GM19467 (cell line): ENCODE measurements around the gene MCC.

Experiments
- ATAC-seq: cut with Tn5 transposase; IDR thresholded peaks from one replicate; pipeline ENCODE4 v1.9.1; 2021; ENCODE audit warnings: mild to moderate bottlenecking, moderate library complexity; ENCODE audit not compliant: unreplicated experiment

Gene MCC

DNA sequence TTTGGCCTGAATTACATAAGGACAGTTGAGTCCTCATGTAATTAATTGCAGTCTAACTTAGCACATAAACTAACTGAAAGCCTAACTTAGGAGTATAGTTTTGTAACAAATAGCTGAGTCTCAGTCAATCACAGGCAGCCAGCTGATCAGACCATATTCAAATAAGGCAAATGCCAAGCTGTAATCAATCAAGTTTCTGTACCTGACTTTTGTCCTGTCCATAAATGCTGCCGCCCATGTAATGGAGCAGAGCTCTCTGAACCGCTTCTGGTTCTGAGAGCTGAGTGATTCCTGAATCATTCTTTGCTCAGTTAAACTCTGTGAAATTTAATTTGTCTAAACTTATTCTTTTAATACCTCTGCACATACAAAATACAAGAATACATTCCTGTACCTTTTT is 158.3 kb downstream of the MCC start:
- ATAC-seq: no peak

GRCh38 chr5:113325054-113325453 is 163.2 kb downstream of the MCC start:
- no peak for ATAC-seq

DNA sequence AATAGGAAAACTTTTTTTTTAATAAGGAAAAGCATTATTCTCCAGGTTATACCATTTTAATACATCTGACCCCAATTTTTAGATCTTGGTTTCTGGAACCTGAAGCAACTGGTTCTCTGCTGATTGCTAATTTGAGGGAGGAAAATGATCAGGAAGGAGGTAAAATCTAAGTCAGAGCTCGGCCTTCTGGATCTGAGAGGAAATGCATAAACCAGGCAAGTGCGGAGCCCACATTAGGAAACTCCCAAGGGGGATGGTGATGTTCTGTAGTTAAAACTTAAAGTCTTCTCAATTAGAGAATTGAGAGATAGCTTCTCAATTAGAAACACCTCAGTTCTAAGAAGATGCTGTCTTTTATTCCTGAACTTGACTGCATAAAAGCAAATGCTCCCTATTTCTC is 167.0 kb downstream of the MCC start:
- no peak for ATAC-seq

DNA sequence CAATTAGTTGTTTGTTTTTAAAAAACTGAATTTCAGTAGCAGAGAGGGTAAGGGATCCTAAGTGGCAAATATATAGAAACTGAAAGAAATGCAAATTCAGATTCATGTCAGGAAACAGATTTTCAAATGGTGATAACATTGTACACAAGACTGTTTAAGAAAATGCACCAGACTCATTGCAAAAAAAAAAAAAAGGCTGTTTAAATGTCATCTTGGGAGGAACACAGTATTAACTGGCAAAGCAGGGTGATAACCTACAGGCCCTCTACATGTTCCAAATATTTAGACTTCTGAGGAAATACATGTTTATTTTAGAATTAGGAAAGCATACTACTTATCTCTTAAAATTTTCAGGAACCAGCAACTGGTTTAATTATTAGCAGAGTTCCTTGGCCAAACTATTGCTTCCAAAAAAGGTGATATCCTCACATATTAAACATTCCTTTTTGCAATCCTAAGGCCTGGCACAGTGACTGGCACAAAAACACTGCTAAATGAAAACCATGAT is 167.9 kb downstream of the MCC start:
- ATAC-seq: peak; percentile 77

- no peak for ATAC-seq
Observed at GRCh38 chr5:113319256-113320053, 168.8 kb downstream of the MCC start.

DNA sequence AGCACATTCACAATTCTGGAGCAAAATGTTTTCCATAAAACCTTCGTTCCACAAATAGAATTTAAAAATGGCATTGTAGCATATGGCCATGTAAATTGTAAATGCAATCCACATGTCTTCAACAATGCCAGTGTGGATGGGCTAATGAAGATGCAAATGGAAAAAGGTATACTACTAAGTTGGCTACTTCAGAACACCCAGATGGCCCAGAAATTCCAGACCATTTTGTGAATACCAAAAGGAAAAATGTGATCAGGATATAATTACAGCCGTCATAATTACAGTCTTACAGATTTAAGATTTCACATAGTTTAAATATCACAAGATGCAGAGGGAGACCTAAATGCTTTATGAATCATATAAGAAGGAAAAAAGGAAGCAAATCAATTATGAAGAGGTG is 170.6 kb downstream of the MCC start:
- ATAC-seq: no peak

DNA sequence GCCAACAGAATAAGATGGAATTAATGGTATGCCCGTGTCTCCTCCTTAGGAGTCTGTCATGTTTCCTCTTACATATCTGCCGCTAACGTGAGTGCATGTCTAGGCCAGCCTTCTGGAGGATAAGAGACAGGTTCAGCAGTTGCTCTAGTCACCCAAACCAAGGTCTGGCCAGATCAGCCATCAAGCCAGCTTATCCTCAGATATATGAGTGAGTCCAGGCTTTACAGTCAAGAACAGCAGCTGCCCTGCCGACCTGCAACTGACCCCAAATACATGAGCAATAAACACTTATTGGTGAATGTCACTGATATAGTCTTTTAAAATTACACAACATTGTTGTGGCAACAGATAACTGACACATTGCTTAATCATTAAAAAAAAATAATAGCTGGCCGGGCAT is 177.0 kb downstream of the MCC start:
- ATAC-seq: no peak

DNA sequence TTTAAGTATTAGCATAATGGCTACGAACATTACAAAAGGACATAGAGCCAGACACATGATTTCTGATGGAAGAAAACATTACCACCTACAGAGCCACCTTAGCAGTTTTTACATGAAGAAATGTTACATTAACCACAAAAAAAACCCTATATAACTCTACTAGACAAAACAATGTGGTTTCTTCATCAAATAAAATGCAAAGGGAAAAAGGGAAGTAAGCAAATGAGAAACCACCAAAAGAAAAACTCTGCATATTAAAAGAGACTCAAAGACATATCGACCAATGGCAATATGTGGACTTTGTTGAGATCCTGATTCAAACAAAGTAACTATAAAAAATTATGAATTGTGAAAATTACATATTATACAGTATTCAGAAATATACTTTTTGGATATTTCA is 186.1 kb downstream of the MCC start:
- no peak for ATAC-seq

DNA sequence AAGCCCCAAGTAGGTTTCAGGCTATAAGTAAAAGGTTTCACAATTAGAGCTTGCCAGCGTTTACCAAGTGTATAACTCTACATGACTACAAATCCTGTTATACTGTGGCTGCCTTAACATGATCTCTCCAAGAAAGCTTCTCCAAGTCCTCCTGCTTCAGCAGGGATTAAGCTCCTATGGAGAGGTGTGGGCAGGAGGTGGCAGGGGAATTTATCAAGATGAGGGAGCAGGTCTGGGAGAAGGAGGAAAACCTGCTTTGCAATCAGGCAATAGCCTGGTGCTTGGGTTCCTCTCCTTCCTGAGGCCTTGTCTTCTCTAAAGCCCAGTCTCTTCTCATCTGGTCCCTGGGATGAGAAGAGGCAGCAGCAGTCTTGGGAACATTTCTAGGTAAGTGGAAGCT is 188.7 kb downstream of the MCC start:
- no peak for ATAC-seq

GRCh38 chr5:113296676-113297075 is 191.6 kb downstream of the MCC start:
- no peak for ATAC-seq

GRCh38 chr5:113295111-113295539 is 193.1 kb downstream of the MCC start:
- no peak for ATAC-seq

DNA sequence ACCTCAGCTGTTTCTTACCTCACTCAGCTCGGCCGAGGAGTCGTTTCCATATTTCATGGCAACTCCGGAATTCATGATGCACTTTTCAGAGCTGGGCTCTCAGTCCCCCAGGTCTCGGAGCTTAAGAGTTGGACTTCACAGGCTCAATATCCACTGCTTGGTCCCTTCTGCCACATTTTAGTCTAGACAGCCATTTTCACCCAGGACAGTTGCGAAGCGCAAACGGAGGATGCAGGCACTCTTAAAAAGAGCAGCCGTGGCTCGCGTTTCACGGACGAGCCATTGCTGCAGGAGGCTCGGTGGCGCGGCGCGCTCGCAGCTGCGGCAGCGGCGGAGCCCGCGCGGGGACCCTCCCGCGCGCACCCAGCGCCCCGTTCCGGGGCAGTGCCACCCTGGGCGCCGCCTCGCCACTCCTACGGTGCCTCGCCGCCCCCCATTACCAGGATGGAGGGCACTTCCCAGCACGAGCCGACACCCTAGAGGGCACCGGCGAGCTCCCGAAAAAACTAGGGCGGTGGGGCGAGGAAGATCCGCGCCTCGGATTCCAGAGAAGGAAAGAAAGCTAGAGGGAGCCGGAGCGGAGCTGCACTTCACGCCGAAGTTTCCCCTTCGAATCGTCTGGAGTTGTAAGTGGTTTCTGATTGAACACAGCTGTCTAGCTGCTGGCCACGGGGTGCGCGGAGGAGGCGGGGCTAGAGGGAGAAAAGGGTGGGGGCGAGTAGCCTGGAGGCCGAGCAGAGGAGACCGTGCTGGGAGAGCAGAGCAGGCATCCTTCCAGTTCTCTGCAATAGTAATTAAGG is 193.7 kb downstream of the MCC start:
- ATAC-seq: peak; percentile 92

DNA sequence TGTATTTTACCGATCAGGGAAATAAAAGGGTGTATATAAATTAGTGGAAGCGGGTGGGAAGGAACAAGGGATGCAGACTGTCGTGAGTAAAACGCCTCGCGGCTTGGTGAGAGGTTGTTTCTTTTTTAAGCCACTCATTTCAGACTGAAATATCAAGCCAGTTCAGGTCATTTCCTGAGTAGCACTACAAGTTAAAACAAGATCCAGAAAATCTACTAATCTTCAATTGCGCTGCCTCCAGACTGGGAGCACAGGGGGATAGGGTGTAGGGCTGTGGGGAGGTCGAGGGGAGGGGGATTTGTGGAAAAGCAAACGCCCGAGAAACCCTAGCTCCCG is 194.3 kb downstream of the MCC start:
- ATAC-seq: peak; percentile 24

- no peak for ATAC-seq
Observed at GRCh38 chr5:113293068-113293974, 194.9 kb downstream of the MCC start.

DNA sequence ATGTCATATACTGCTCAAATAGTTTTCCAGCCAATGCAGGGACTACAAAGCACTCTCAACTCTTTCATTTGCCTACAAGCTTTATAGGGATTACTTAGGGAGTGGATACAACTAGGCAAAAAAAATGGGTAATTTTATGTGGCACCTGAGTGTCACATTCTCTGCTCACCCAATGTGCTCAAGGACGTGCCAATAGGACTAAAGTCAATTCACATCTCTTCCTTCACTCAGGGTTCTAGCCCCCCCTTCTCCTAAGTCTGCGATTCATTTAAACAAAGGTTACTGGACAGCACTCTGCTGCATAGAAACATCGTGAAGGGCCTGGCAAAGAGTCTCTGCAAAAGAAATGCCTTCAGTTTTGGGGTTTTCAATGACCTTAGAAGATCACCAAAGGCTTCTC is 195.8 kb downstream of the MCC start:
- no peak for ATAC-seq

DNA sequence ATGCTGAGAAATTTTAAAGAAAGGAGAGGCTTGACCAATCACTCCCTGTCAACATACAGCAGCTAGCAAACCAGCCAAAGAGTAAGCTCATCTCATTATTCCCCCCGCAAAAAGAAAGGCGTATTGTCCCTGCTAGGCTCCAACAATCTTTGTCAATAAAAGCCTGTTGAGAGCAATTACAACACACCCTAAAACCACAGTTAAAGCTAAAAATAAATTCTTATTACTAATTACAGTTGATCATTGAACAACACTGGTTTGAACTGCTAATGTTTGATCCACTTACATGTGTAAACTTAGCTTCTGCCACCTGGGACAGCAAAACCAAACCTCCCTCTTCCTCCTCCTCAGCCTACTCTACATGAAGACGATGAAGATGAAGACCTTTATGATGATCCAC is 204.7 kb downstream of the MCC start:
- peak; percentile 47 for ATAC-seq

DNA sequence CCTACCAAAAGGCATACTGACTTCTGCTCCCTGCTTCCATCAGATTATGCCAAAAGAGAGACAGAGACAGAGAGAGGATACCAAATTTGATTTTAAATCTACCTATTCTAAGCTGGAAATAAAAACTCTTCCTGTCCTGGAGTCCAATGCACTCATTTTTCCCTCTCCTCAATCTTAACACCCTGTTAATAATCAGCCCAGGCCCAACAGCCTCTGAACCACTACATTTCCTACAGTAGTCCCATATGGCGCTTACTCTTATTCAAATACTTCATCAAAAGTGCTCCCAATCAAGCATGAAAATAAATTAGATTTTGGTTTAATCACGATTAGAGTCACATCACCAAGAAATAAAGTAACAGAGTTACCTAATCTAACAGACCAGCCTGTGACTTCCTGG is 205.8 kb downstream of the MCC start:
- no peak for ATAC-seq

DNA sequence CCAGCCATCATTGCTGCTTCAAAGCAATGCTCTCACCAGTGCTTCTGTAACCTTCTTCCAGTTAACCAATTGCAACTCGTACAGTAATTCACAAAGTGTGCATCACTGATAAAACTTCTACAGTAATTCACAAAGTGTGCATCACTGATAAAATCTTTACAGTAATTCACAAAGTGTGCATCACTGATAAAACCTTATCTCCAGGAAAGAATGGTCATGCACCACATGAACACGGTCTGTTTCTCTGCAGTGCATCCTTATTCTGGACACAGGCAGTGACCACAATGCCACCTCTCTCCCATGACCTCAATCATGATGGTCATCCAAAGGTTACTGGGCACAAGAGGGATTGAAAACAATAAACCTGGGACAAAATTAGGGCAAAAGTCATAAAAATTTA is 207.1 kb downstream of the MCC start:
- no peak for ATAC-seq

GRCh38 chr5:113280541-113280940 is 207.7 kb downstream of the MCC start:
- ATAC-seq: no peak

DNA sequence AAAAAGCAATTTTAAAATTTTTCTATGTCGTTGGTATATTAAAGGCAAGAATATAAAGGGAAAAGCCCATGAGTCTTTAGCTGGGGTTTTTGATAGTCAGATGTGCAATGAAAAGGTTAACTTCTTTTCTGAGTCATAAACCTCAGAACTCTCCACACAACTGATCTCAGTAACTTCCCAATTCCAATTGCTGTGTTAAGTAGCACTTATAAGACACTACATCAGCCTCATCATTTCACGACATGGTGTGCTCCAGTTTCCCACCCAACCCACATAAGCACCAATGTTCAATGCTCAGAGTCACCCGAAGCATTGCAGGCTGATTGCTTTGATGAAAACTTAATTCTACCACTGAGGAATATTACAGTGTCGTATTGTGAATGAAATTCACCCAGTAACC is 209.3 kb downstream of the MCC start:
- no peak for ATAC-seq

- no peak for ATAC-seq
Observed at GRCh38 chr5:113276493-113276892, 211.8 kb downstream of the MCC start.
